Liver (tissue), 9 donors: ENCODE data around the gene KRTAP3-1. TPM values are rescaled to one million over a fixed set of nuclear protein-coding genes. Genes with fewer than 3 reads are reported as not detected.

Experiments used
- DNase-seq: peaks from one replicate; pipeline ENCODE4 v3.0.0-alpha.2; 2017; ENCODE audit warnings: low spot score
- H3K27ac ChIP-seq, 2 donors: one replicate each; pipeline ENCODE4 v1.7.0; 2013; ENCODE audit warnings: inconsistent platforms in 2 of 2, low read length in 2 of 2, control low read depth in 1 of 2, low read depth in 1 of 2, mild to moderate bottlenecking in 1 of 2
- H3K27me3 ChIP-seq, 4 donors: one replicate each; pipeline versions ENCODE4 v1.6.1 to v1.7.0; 2013; ENCODE audit warnings: low read length in 3 of 4, inconsistent platforms in 1 of 4, mild to moderate bottlenecking in 1 of 4, moderate library complexity in 1 of 4; ENCODE audit not compliant: control insufficient read depth in 4 of 4, insufficient read depth in 4 of 4
- H3K36me3 ChIP-seq, 4 donors: one replicate each; pipeline versions ENCODE4 v1.6.1 to v1.7.0; 2013; ENCODE audit warnings: low read length in 3 of 4, mild to moderate bottlenecking in 3 of 4, low read depth in 1 of 4, moderate library complexity in 1 of 4; ENCODE audit not compliant: control insufficient read depth in 4 of 4, insufficient read depth in 3 of 4
- H3K4me1 ChIP-seq, 4 donors: one replicate each; pipeline versions ENCODE4 v1.6.1 to v1.7.0; 2013; ENCODE audit warnings: low read length in 3 of 4, mild to moderate bottlenecking in 3 of 4, moderate library complexity in 1 of 4; ENCODE audit not compliant: control insufficient read depth in 4 of 4, insufficient read depth in 4 of 4
- H3K4me3 ChIP-seq, 3 donors: one replicate each; pipeline versions ENCODE4 v1.6.1 to v1.7.0; 2013; ENCODE audit warnings: low read length in 3 of 3, control low read depth in 1 of 3, low read depth in 1 of 3, mild to moderate bottlenecking in 1 of 3
- H3K9ac ChIP-seq, 2 donors: one replicate each; pipeline ENCODE4 v1.7.0; 2013; ENCODE audit warnings: low read length in 2 of 2, mild to moderate bottlenecking in 2 of 2, moderate library complexity in 2 of 2, control low read depth in 1 of 2, low read depth in 1 of 2
- H3K9me3 ChIP-seq, 4 donors: one replicate each; pipeline versions ENCODE4 v1.6.1 to v1.7.0; 2013; ENCODE audit warnings: low read length in 3 of 4; ENCODE audit not compliant: control insufficient read depth in 4 of 4
- ATF3 ChIP-seq: IDR thresholded peaks from 2 replicates; pipeline ENCODE4 v1.6.1; 2016; ENCODE audit warnings: antibody characterized with exemption
- CTCF ChIP-seq: fragments of 150-350 bp; IDR thresholded peaks from 2 replicates; pipeline ENCODE4 v1.5.1; 2017; ENCODE audit warnings: improper control_type of control experiment, low read depth, low read length; ENCODE audit not compliant: missing input control
- EGR1 ChIP-seq, 2 donors: IDR thresholded peaks; 2 replicates each; pipeline ENCODE4 v1.6.1; 2016 to 2018; ENCODE audit warnings: antibody characterized with exemption in 2 of 2, low read depth in 2 of 2
- FOXA1 ChIP-seq: IDR thresholded peaks from 2 replicates; pipeline ENCODE4 v1.6.1; 2016; ENCODE audit warnings: antibody characterized with exemption
- FOXA2 ChIP-seq: IDR thresholded peaks from 2 replicates; pipeline ENCODE4 v1.6.1; 2016; ENCODE audit warnings: antibody characterized with exemption
- GABPA ChIP-seq, 2 donors: IDR thresholded peaks in 1 of 2; conservative IDR thresholded peaks in 1 of 2; 2 replicates each; pipeline ENCODE4 v1.6.1; 2016; ENCODE audit warnings: antibody characterized with exemption in 2 of 2, mild to moderate bottlenecking in 1 of 2, moderate library complexity in 1 of 2
- HNF4A ChIP-seq, 2 donors: conservative IDR thresholded peaks; 2 replicates each; pipeline ENCODE4 v1.6.1; 2016; ENCODE audit warnings: antibody characterized with exemption in 2 of 2, mild to moderate bottlenecking in 2 of 2
- HNF4G ChIP-seq: IDR thresholded peaks from 2 replicates; pipeline ENCODE4 v1.6.1; 2016; ENCODE audit warnings: antibody characterized with exemption
- JUND ChIP-seq, 2 donors: IDR thresholded peaks; 2 replicates each; pipeline ENCODE4 v1.6.1; 2016; ENCODE audit warnings: antibody characterized with exemption in 2 of 2
- MAX ChIP-seq: IDR thresholded peaks from 2 replicates; pipeline ENCODE4 v1.6.1; 2016; ENCODE audit warnings: antibody characterized with exemption
- NR2F2 ChIP-seq: IDR thresholded peaks from 2 replicates; pipeline ENCODE4 v1.6.1; 2016; ENCODE audit warnings: antibody characterized with exemption
- RAD21 ChIP-seq, 2 donors: IDR thresholded peaks; 2 replicates each; pipeline ENCODE4 v1.6.1; 2016; ENCODE audit warnings: antibody characterized with exemption in 2 of 2, mild to moderate bottlenecking in 2 of 2
- REST ChIP-seq: IDR thresholded peaks from 2 replicates; pipeline ENCODE4 v1.6.1; 2016; ENCODE audit warnings: antibody characterized with exemption, mild to moderate bottlenecking
- RXRA ChIP-seq, 2 donors: IDR thresholded peaks; 2 replicates each; pipeline ENCODE4 v1.6.1; 2017 to 2018; ENCODE audit warnings: antibody characterized with exemption in 2 of 2, mild to moderate bottlenecking in 1 of 2
- SP1 ChIP-seq: IDR thresholded peaks from 2 replicates; pipeline ENCODE4 v1.6.1; 2018; ENCODE audit warnings: antibody characterized with exemption, mild to moderate bottlenecking
- TAF1 ChIP-seq: conservative IDR thresholded peaks from 2 replicates; pipeline ENCODE4 v1.6.1; 2016; ENCODE audit warnings: antibody characterized with exemption, mild to moderate bottlenecking
- ZBTB33 ChIP-seq: IDR thresholded peaks from 2 replicates; pipeline ENCODE4 v1.6.1; 2016; ENCODE audit warnings: antibody characterized with exemption
- WGBS: extraction: QIAGEN DNeasy Blood & Tissue Kit; methylation state at CpG from one replicate; pipeline ENCODE4 v1.1.7; 2013; 5-methylcytosine and 5-hydroxymethylcytosine counted together
- polyA plus RNA-seq, 2 donors: library from polyadenylated mRNA; stranded (reverse) in 1 of 2; unstranded in 1 of 2; fragments of 200-250 nt in 1 of 2; fragments of >200 nt in 1 of 2; fragmentation: Nextera tagmentation in 1 of 2; extraction: Ambion mirVana in 1 of 2; gene quantifications; one replicate each; pipeline versions ENCODE4 v1.2.1 to v1.2.3, GENCODE V29; 2013 to 2015
- total RNA-seq, 2 donors: library from RNA; depleted of rRNA; stranded (reverse); fragments of >200 nt; gene quantifications; one replicate each; pipeline ENCODE4 v1.2.3, GENCODE V29; 2014
- donor health status: healthy.
- donor health status: healthy.
- donor health status: healthy.
- donor health status: healthy.
- donor health status: healthy.

KRTAP3-1 gene
- total and polyA plus RNA-seq, 4 donors, result not detected

GRCh38 chr17:40980117-40980516 lies 28.8 kb downstream of the KRTAP3-1 start:
- no peak overlapping the region for H3K4me3 ChIP-seq
- TF ChIP-seq ZBTB33, result no peak
- no peak for TF ChIP-seq HNF4G
- TF ChIP-seq RAD21 (IDR thresholded peaks at IDR 0.05), result no peak
- no peak for TF ChIP-seq REST
- TF ChIP-seq FOXA2, result no peak
- no peak for TF ChIP-seq RXRA (IDR thresholded peaks at IDR 0.05)
- TF ChIP-seq MAX, result no peak
- no peak for TF ChIP-seq SP1
- TF ChIP-seq FOXA1, result no peak
- TF ChIP-seq EGR1 (IDR thresholded peaks at IDR 0.05; ENCODE audit: low read depth in 2 of 2), result no peak
- TF ChIP-seq NR2F2, result no peak
- TF ChIP-seq CTCF, result no peak
- no peak for TF ChIP-seq TAF1
- TF ChIP-seq GABPA (IDR thresholded peaks at IDR 0.05 in 1 of 2, conservative IDR thresholded peaks at IDR 0.05 in 1 of 2), result no peak
- TF ChIP-seq HNF4A (conservative IDR thresholded peaks at IDR 0.05), result no peak
- TF ChIP-seq JUND (IDR thresholded peaks at IDR 0.05), result no peak
- no peaks in the 10 kb centered on the region for H3K9me3 ChIP-seq
- 87% methylated on average over 3 of the region's 3 CpGs for WGBS
- no peaks in the 10 kb centered on the region for H3K4me1 ChIP-seq
- peaks cover 0 to 8% (median 0%) of the 10 kb centered on the region in 4 donors for H3K27me3 ChIP-seq
- H3K9ac ChIP-seq, result no peak overlapping the region
- DNase-seq, result no peak
- H3K36me3 ChIP-seq, result no peaks in the 10 kb centered on the region
- no peak overlapping the region for H3K27ac ChIP-seq

- H3K36me3 ChIP-seq, result no peaks in the 10 kb centered on the region
- no peak overlapping the region for H3K9ac ChIP-seq
- H3K27me3 ChIP-seq, result peaks cover 0 to 8% (median 0%) of the 10 kb centered on the region in 4 donors
- no peaks in the 10 kb centered on the region for H3K9me3 ChIP-seq
- no peaks in the 10 kb centered on the region for H3K4me1 ChIP-seq
- DNase-seq, result no peak
- no peak overlapping the region for H3K27ac ChIP-seq
- WGBS, result 89% methylated on average over 13 of the region's 13 CpGs
- H3K4me3 ChIP-seq, result no peak overlapping the region
- no peak for TF ChIP-seq ATF3
- TF ChIP-seq ZBTB33, result no peak
- TF ChIP-seq CTCF, result no peak
- no peak for TF ChIP-seq MAX
Measured at GRCh38 chr17:40978575-40979151, 30.3 kb downstream of the KRTAP3-1 start.
